Neural cell (in vitro differentiated cells): ENCODE data around the gene STX16. TPM values are rescaled to one million over a fixed set of nuclear protein-coding genes. Genes with fewer than 3 reads are reported as not detected.

ENCODE experiments used
- H2AFZ ChIP-seq: fragments of 200-600, 300-800 bp; sonication (generic), shearing (Covaris generic); 2 replicates; pipeline ENCODE4 v1.6.0; 2014; ENCODE audit warnings: low read depth, mild to moderate bottlenecking, antibody characterized with exemption, low read length, moderate library complexity
- H3F3A ChIP-seq: fragments of 200-600 bp; shearing (Covaris generic); 2 replicates; pipeline ENCODE4 v1.6.1; 2016; ENCODE audit warnings: mild to moderate bottlenecking, moderate library complexity, mixed read lengths, antibody characterized with exemption, low read length; ENCODE audit not compliant: insufficient read depth, poor library complexity, severe bottlenecking
- H3K27ac ChIP-seq: fragments of 200-600, 300-800 bp; sonication (generic), shearing (Covaris generic); 2 replicates; pipeline ENCODE4 v1.5.1; 2014; ENCODE audit warnings: mild to moderate bottlenecking, low read length, moderate library complexity
- H3K27me3 ChIP-seq: fragments of 300-800, 200-600 bp; sonication (generic), shearing (Covaris generic); 2 replicates; pipeline ENCODE4 v1.6.0; 2014; ENCODE audit warnings: mild to moderate bottlenecking, low read depth, low read length, moderate library complexity; ENCODE audit not compliant: insufficient read depth
- H3K36me3 ChIP-seq: fragments of 300-800, 200-600 bp; sonication (generic), shearing (Covaris generic); 2 replicates; pipeline ENCODE4 v1.5.1; 2014; ENCODE audit warnings: mild to moderate bottlenecking, antibody characterized with exemption, low read length, moderate library complexity; ENCODE audit not compliant: insufficient read depth
- H3K4me2 ChIP-seq: fragments of 300-800, 200-600 bp; sonication (generic), shearing (Covaris generic); 2 replicates; pipeline ENCODE4 v1.6.0; 2014; ENCODE audit warnings: mild to moderate bottlenecking, low read length
- H3K4me3 ChIP-seq: fragments of 300-800, 200-600 bp; sonication (generic), shearing (Covaris generic); 2 replicates; pipeline ENCODE4 v1.5.1; 2014; ENCODE audit warnings: mild to moderate bottlenecking, low read length, moderate library complexity
- H3K79me2 ChIP-seq: fragments of 200-600 bp; shearing (Covaris generic); replicated peaks from 2 replicates; pipeline ENCODE4 v1.6.0; 2014; ENCODE audit warnings: mild to moderate bottlenecking, low read length, moderate library complexity; ENCODE audit not compliant: insufficient read depth
- H3K9ac ChIP-seq: fragments of 300-800, 200-600 bp; sonication (generic), shearing (Covaris generic); 2 replicates; pipeline ENCODE4 v1.6.1; 2016; ENCODE audit warnings: mild to moderate bottlenecking, low read length, mixed read lengths
- H3K9me2 ChIP-seq: fragments of 200-600 bp; shearing (Covaris generic); 2 replicates; pipeline ENCODE4 v1.6.1; 2016; ENCODE audit warnings: mild to moderate bottlenecking, low read length, mixed read lengths; ENCODE audit not compliant: insufficient read depth
- H3K9me3 ChIP-seq: fragments of 200-600, 300-800 bp; sonication (generic), shearing (Covaris generic); 2 replicates; pipeline ENCODE4 v1.6.1; 2016; ENCODE audit warnings: mild to moderate bottlenecking, mixed run types, low read length, moderate library complexity, mixed read lengths
- H4K20me1 ChIP-seq: fragments of 200-600 bp; shearing (Covaris generic); 2 replicates; pipeline ENCODE4 v1.6.1; 2016; ENCODE audit warnings: mild to moderate bottlenecking, mixed run types; ENCODE audit not compliant: insufficient read depth
- CTCF ChIP-seq: fragments of 450-650 bp; IDR thresholded peaks from 2 replicates; pipeline ENCODE4 v1.5.1; 2014; ENCODE audit warnings: antibody characterized with exemption, mild to moderate bottlenecking, moderate library complexity; ENCODE audit not compliant: poor library complexity, severe bottlenecking
- EP300 ChIP-seq: fragments of 450-650 bp; conservative IDR thresholded peaks from 2 replicates; pipeline ENCODE4 v1.6.1; 2014; ENCODE audit warnings: antibody characterized with exemption, mild to moderate bottlenecking, moderate library complexity; ENCODE audit not compliant: poor library complexity, severe bottlenecking
- EZH2 ChIP-seq: fragments of 200-600, 300-800 bp; shearing (Covaris generic), sonication (generic); IDR thresholded peaks from 2 replicates; pipeline ENCODE4 v1.6.1; 2014; ENCODE audit warnings: antibody characterized with exemption, low read length, borderline replicate concordance, mild to moderate bottlenecking; ENCODE audit not compliant: insufficient read depth, poor library complexity, severe bottlenecking
- MXI1 ChIP-seq: fragments of 450-650 bp; conservative IDR thresholded peaks from 2 replicates; pipeline ENCODE4 v1.6.1; 2014; ENCODE audit warnings: antibody characterized with exemption, mild to moderate bottlenecking; ENCODE audit not compliant: poor library complexity, severe bottlenecking
- POLR2AphosphoS5 ChIP-seq: IDR thresholded peaks from 2 replicates; pipeline ENCODE4 v1.6.1; 2012
- RAD21 ChIP-seq: fragments of 450-650 bp; conservative IDR thresholded peaks from 2 replicates; pipeline ENCODE4 v1.6.1; 2014; ENCODE audit warnings: antibody characterized with exemption, mild to moderate bottlenecking, moderate library complexity
- REST ChIP-seq: IDR thresholded peaks from 2 replicates; pipeline ENCODE4 v1.6.1; 2012; ENCODE audit warnings: borderline replicate concordance
- SMC3 ChIP-seq: fragments of 450-650 bp; conservative IDR thresholded peaks from 2 replicates; pipeline ENCODE4 v1.6.1; 2014; ENCODE audit warnings: antibody characterized with exemption, mild to moderate bottlenecking, moderate library complexity; ENCODE audit not compliant: poor library complexity
- TAF1 ChIP-seq: IDR thresholded peaks from 2 replicates; pipeline ENCODE4 v1.6.1; 2012; ENCODE audit warnings: low read depth
- polyA plus RNA-seq: library from polyadenylated mRNA; depleted of rRNA; stranded (reverse); fragments of >200 nt; gene quantifications from 2 replicates; pipeline ENCODE4 v1.2.3, GENCODE V29; 2014

The STX16 gene
- polyA plus RNA-seq, 1 donor from 2014 or later, result 120 TPM

GRCh38 chr20:58622671-58623578, 28.2 kb upstream of the STX16 start:
- Histone ChIP-seq H3F3A (no peaks in the 10 kb centered on the region), H3K9me3 (no peaks in the 10 kb centered on the region), H3K4me2 (no peak overlapping the region), H3K27ac (no peak overlapping the region), H3K9ac (no peak overlapping the region), H3K36me3 (no peaks in the 10 kb centered on the region), H3K4me3 (no peak overlapping the region), H4K20me1 (no peaks in the 10 kb centered on the region), H2AFZ (no peak overlapping the region), H3K27me3 (no peaks in the 10 kb centered on the region), H3K9me2 (no peaks in the 10 kb centered on the region), H3K79me2 (no peaks in the 10 kb centered on the region)
- no peak for TF ChIP-seq RAD21
- no peak for TF ChIP-seq SMC3
- TF ChIP-seq EZH2, result no peak
- no peak for TF ChIP-seq EP300
- TF ChIP-seq CTCF, result no peak
- no peak for TF ChIP-seq REST
- no peak for TF ChIP-seq POLR2AphosphoS5
- TF ChIP-seq TAF1, result no peak
- TF ChIP-seq MXI1, result no peak

GRCh38 chr20:58623579-58624473, 27.3 kb upstream of the STX16 start:
- Histone ChIP-seq H2AFZ (no peak overlapping the region), H3K27ac (no peak overlapping the region), H3K79me2 (no peaks in the 10 kb centered on the region), H3K9me2 (no peaks in the 10 kb centered on the region), H3K9ac (no peak overlapping the region), H3K9me3 (no peaks in the 10 kb centered on the region), H3K36me3 (no peaks in the 10 kb centered on the region), H4K20me1 (no peaks in the 10 kb centered on the region), H3F3A (no peaks in the 10 kb centered on the region), H3K4me2 (no peak overlapping the region), H3K27me3 (no peaks in the 10 kb centered on the region), H3K4me3 (no peak overlapping the region)
- no peak for TF ChIP-seq MXI1
